Measurements from ENCODE around the gene CYP27B1. TPM values are rescaled to one million over a fixed set of nuclear protein-coding genes. Genes with fewer than 3 reads are reported as not detected.

Gene CYP27B1
- total RNA-seq, 2 donors from 2014 or later: 0.14 to 0.91 TPM

DNA sequence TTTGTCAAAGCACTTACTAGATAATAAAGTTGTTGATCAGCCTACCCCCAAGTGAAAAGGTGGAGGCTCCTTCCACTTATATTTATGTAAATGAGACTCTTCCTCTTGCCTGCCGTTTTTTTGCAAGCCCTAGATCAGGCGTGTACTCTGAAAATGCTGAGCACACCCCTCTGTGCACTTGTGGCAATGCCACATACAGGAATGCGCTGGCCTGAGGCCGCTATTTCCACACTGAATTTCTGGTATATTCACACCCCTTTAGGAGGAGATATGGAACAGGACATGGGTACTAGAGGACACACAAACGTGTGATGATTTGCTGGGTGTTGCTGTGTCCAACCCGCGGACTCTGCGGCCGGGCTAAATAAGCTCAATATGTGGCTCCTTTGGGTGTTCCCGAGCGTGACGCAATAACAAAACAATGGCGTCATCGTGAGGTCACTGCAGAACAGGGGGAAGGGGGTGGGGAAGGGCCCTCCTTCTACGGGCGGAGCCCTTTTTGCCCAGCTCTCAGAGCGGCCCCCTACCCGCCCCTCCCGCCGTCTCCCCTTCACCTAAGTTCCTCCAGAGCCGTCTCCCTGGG, 22.6 kb downstream of the CYP27B1 start:
- no peak for TF ChIP-seq CTCF (IDR thresholded peaks at IDR 0.05)
- TF ChIP-seq POLR2A (IDR thresholded peaks at IDR 0.05): no peak
- TF ChIP-seq POLR2AphosphoS5 (IDR thresholded peaks at IDR 0.05): no peak
- Histone ChIP-seq H3K27ac (peak overlapping the region; percentile 94 to 95), H3K4me1 (replicated peaks) (no peaks in the 10 kb centered on the region), H3K4me3 (peak overlapping the region; percentile 68 to 75), H3K9me3 (no peaks in the 10 kb centered on the region), H3K36me3 (peaks cover 0 to 4% of the 10 kb centered on the region in 2 donors), H3K27me3 (replicated peaks; ENCODE audit: insufficient read depth) (peaks cover 2% of the 10 kb centered on the region)
- DNase-seq (ENCODE audit: low spot score): peak; percentile 42
- WGBS: 9% methylated on average over 21 of the region's 21 CpGs
- intact Hi-C loops (cut with DNase I): no loop called here

DNA sequence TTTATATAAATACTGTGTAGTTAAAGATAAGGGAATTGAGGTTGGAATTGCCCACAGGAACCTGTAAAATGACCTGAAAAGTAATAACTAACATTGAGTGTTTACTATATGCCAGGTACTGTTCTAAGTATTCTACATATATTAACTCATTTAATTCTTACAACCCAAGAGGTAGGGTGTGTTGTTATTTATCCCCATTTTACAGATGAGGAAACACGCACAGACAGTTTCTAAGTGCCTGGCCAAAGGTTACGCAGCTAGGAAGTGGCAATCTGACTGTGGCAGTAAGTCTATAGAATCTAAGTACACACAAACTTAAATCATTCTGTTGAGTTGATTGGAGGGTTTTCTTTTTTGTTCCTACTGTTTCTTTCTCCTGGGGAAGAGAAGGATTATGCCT, 23.1 kb downstream of the CYP27B1 start:
- Histone ChIP-seq H3K4me3 (no peak overlapping the region), H3K4me1 (replicated peaks) (no peaks in the 10 kb centered on the region), H3K36me3 (peaks cover 0 to 4% of the 10 kb centered on the region in 2 donors), H3K27me3 (replicated peaks; ENCODE audit: insufficient read depth) (peaks cover 2% of the 10 kb centered on the region), H3K9me3 (no peaks in the 10 kb centered on the region), H3K27ac (no peak overlapping the region)
- TF ChIP-seq POLR2AphosphoS5 (IDR thresholded peaks at IDR 0.05): no peak
- TF ChIP-seq CTCF (IDR thresholded peaks at IDR 0.05): no peak
- no peak for TF ChIP-seq POLR2A (IDR thresholded peaks at IDR 0.05)
- intact Hi-C loops (cut with DNase I): no loop called here
- no peak for DNase-seq (ENCODE audit: low spot score)
- 90% methylated on average over 2 of the region's 2 CpGs for whole genome bisulfite sequencing

DNA sequence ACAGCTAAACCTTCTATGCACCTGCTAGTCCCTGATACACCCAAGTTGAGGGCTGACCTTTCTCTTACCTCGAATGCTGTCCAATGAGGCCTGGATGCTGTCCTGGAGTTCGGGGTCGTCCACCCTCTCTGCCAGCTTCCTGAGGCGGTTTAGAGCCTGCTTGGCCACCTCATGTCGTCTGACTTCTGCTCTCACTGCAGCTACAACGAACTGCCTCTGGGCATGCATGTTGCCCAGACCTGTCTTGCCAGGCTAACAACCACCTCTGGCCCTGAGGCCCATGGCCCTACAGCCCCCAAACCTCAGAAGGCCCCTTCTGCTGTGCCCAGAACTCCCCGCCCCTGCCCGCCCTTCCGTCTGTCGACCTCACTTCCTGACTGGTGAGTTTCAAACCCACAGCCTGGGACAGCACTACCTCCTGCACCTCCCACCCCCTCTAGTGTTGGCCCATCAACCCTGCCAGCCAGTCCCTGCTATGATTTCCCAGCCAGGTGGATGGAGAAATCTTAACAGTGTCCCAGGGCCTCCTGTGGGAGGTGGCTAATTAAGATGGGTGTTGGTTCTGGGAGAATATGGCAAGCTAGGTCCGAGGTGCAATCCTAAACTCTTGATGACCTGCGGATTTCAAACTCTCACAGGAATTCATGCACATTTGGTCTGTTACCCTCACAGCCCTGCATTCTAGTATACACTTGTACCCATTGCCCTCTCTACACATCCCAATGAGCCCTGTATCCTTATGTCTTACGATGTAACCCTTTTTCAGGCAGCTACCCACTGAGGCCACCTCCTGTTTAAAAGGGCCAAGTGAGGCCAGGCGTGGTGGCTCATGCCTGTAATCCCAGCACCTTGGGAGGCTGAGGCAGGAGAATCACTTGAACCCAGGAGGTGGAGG, 24.8 kb downstream of the CYP27B1 start:
- Histone ChIP-seq H3K9me3 (no peaks in the 10 kb centered on the region), H3K4me1 (replicated peaks) (peaks cover 13% of the 10 kb centered on the region), H3K27me3 (replicated peaks; ENCODE audit: insufficient read depth) (peaks cover 8% of the 10 kb centered on the region), H3K27ac (no peak overlapping the region), H3K4me3 (no peak overlapping the region), H3K36me3 (no peaks in the 10 kb centered on the region)
- no peak for DNase-seq (ENCODE audit: low spot score)
- intact Hi-C loops (cut with DNase I): no loop called here
- 38% methylated on average over 14 of the region's 14 CpGs for WGBS
- TF ChIP-seq POLR2A (IDR thresholded peaks at IDR 0.05): no peak
- TF ChIP-seq CTCF (IDR thresholded peaks at IDR 0.05): peak in 1 of 4 experiments; percentile 8

DNA sequence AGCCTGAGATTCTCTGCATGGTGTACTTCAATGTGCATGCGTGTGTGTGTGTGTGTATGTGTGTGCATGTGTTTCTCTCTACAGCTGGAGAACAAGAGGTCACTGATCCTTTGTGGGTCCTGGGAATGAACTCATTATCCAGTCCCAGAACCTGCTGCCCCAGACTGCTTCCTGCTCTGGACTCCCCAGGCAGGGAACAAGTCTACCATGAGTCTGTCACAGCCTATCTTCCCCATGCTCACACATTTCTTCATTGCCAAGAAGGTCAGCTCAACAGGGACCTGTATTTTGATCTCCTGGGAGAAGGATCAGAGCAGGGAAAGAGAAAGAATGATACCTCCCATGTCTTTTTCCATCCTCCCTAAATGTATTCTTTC, 25.5 kb downstream of the CYP27B1 start:
- Histone ChIP-seq H3K4me3 (no peak overlapping the region), H3K27me3 (replicated peaks; ENCODE audit: insufficient read depth) (peaks cover 12% of the 10 kb centered on the region), H3K9me3 (no peaks in the 10 kb centered on the region), H3K27ac (no peak overlapping the region), H3K36me3 (no peaks in the 10 kb centered on the region), H3K4me1 (replicated peaks) (peaks cover 15% of the 10 kb centered on the region)
- TF ChIP-seq POLR2AphosphoS5 (IDR thresholded peaks at IDR 0.05): no peak
- TF ChIP-seq POLR2A (IDR thresholded peaks at IDR 0.05): no peak
- TF ChIP-seq CTCF (IDR thresholded peaks at IDR 0.05): no peak
- intact Hi-C loops (cut with DNase I): no loop called here
- DNase-seq (ENCODE audit: low spot score): no peak
- 85% methylated on average over 1 of the region's 1 CpG for whole genome bisulfite sequencing
